SU-DHL-6 (cell line): ENCODE results near the gene ST6GAL1.

Experiments used
- EZH2phosphoT487 ChIP-seq: fragments of 200-600 bp; sonication (generic), shearing (Covaris generic); conservative IDR thresholded peaks from 2 replicates; pipeline ENCODE4 v1.6.1; 2018; ENCODE audit warnings: mild to moderate bottlenecking, antibody characterized with exemption, low read length, moderate library complexity, mixed read lengths
- TF ChIP-seq, protein P1 (sequence below): fragments of 200-600 bp; sonication (generic); IDR thresholded peaks from one replicate; pipeline ENCODE4 v1.5.1; 2017; ENCODE audit warnings: antibody characterized with exemption, mild to moderate bottlenecking, low read length, moderate library complexity; ENCODE audit not compliant: insufficient read depth, poor library complexity, severe bottlenecking

- TF ChIP-seq, protein P1, sequence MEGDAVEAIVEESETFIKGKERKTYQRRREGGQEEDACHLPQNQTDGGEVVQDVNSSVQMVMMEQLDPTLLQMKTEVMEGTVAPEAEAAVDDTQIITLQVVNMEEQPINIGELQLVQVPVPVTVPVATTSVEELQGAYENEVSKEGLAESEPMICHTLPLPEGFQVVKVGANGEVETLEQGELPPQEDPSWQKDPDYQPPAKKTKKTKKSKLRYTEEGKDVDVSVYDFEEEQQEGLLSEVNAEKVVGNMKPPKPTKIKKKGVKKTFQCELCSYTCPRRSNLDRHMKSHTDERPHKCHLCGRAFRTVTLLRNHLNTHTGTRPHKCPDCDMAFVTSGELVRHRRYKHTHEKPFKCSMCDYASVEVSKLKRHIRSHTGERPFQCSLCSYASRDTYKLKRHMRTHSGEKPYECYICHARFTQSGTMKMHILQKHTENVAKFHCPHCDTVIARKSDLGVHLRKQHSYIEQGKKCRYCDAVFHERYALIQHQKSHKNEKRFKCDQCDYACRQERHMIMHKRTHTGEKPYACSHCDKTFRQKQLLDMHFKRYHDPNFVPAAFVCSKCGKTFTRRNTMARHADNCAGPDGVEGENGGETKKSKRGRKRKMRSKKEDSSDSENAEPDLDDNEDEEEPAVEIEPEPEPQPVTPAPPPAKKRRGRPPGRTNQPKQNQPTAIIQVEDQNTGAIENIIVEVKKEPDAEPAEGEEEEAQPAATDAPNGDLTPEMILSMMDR, result no peak
- TF ChIP-seq EZH2phosphoT487, result no peak
Observed at GRCh38 chr3:186896006-186896405, 34.3 kb upstream of the ST6GAL1 start.
